Glomerular visceral epithelial cell (primary cell): Measurements from ENCODE around the gene TOB2.

Experiments
- DNase-seq: peaks from one replicate; pipeline ENCODE4 v3.0.0-alpha.2; 2016; ENCODE audit errors: extremely low spot score

TOB2 gene

GRCh38 chr22:41387341-41387740, 59.3 kb downstream of the TOB2 start:
- no peak for DNase-seq

GRCh38 chr22:41384128-41384527, 62.5 kb downstream of the TOB2 start:
- DNase-seq = no peak
